T1000 (cell line): Measurements from ENCODE around the gene PARP15.
"Not testable (repeated sequence)": the region's sequence is repeated elsewhere in the genome, so short reads cannot be mapped to it uniquely, and the experiment has no call there.

ENCODE experiments used
- DNase-seq: peaks from one replicate; lab custom pipeline; 2025; ENCODE audit warnings: mixed read lengths; lab: John Stamatoyannopoulos, UW

Gene PARP15

GRCh38 chr3:122577409-122578031 is at the start of gene PARP15:
Gene PARP15 (plus strand): TSS chr3:122577650. CDS start chr3:122577668, 18 bp downstream.
- DNase-seq = no peak

GRCh38 chr3:122530164-122530563 is 47.3 kb upstream of the PARP15 start:
- no peak for DNase-seq

- DNase-seq = no peak
Measured at GRCh38 chr3:122533480-122533879, 44.0 kb upstream of the PARP15 start.

GRCh38 chr3:122533931-122534334 is 43.5 kb upstream of the PARP15 start:
- DNase-seq = peak; percentile 60

GRCh38 chr3:122535964-122536631 is 41.4 kb upstream of the PARP15 start:
- DNase-seq = no peak

- DNase-seq = no peak
Measured at GRCh38 chr3:122536632-122537001, 40.8 kb upstream of the PARP15 start.

- DNase-seq = no peak
Measured at GRCh38 chr3:122538956-122539490, 38.4 kb upstream of the PARP15 start.

- no peak for DNase-seq
Measured at GRCh38 chr3:122546151-122546550, 31.3 kb upstream of the PARP15 start.

- no peak for DNase-seq
Measured at GRCh38 chr3:122548076-122548475, 29.4 kb upstream of the PARP15 start.

GRCh38 chr3:122548619-122549018 is 28.8 kb upstream of the PARP15 start:
- no peak for DNase-seq

GRCh38 chr3:122553171-122553570 is 24.3 kb upstream of the PARP15 start:
- DNase-seq = no peak

GRCh38 chr3:122555275-122556071 is 22.0 kb upstream of the PARP15 start:
- DNase-seq = no peak

- no peak for DNase-seq
Measured at GRCh38 chr3:122557356-122557755, 20.1 kb upstream of the PARP15 start.

- DNase-seq = no peak
Measured at GRCh38 chr3:122558605-122559004, 18.8 kb upstream of the PARP15 start.

GRCh38 chr3:122559906-122560305 is 17.5 kb upstream of the PARP15 start:
- no peak for DNase-seq

GRCh38 chr3:122560680-122561079 is 16.8 kb upstream of the PARP15 start:
- DNase-seq = no peak

GRCh38 chr3:122562923-122563716 is 14.3 kb upstream of the PARP15 start:
- no peak for DNase-seq

- no peak for DNase-seq
Measured at GRCh38 chr3:122563717-122564025, 13.8 kb upstream of the PARP15 start.

GRCh38 chr3:122564155-122564912 is 13.1 kb upstream of the PARP15 start, which contains the start of the genes DTX3L and PARP9:
Gene DTX3L (plus strand): TSS chr3:122564338. CDS start chr3:122564427, 89 bp downstream.
Gene PARP9 (minus strand): TSS chr3:122564300. CDS start chr3:122559620, 4,680 bp downstream.
- DNase-seq = peak; percentile 45

- not testable (repeated sequence) for DNase-seq
Measured at GRCh38 chr3:122568131-122568530, 9.3 kb upstream of the PARP15 start.

- DNase-seq = no peak
Measured at GRCh38 chr3:122568755-122569154, 8.7 kb upstream of the PARP15 start.
